GM18867 (cell line): Measurements from ENCODE around the gene TMEM150C.

ENCODE experiments used
- ATAC-seq: cut with Tn5 transposase; IDR thresholded peaks from one replicate; pipeline ENCODE4 v1.9.1; 2021; ENCODE audit warnings: mild to moderate bottlenecking, moderate library complexity; ENCODE audit not compliant: unreplicated experiment

TMEM150C gene

GRCh38 chr4:82561786-82562563 is at the start of gene TMEM150C:
TSS of gene TMEM150C (minus strand) at chr4:82561988. CDS start at chr4:82504657, 57,331 bp downstream.
- no peak for ATAC-seq

- ATAC-seq = no peak
Observed at GRCh38 chr4:82611527-82611926, 49.7 kb upstream of the TMEM150C start.

- no peak for ATAC-seq
Observed at GRCh38 chr4:82610041-82610440, 48.3 kb upstream of the TMEM150C start.

GRCh38 chr4:82606622-82607021 is 44.8 kb upstream of the TMEM150C start:
- ATAC-seq = no peak

GRCh38 chr4:82604522-82604921 is 42.7 kb upstream of the TMEM150C start:
- ATAC-seq = no peak

GRCh38 chr4:82601242-82602015 is 39.6 kb upstream of the TMEM150C start:
- ATAC-seq = no peak

GRCh38 chr4:82599336-82599735 is 37.5 kb upstream of the TMEM150C start:
- no peak for ATAC-seq

- ATAC-seq = no peak
Observed at GRCh38 chr4:82594456-82594855, 32.7 kb upstream of the TMEM150C start.

- ATAC-seq = no peak
Observed at GRCh38 chr4:82593411-82593810, 31.6 kb upstream of the TMEM150C start.

- no peak for ATAC-seq
Observed at GRCh38 chr4:82592639-82593038, 30.9 kb upstream of the TMEM150C start.

- ATAC-seq = no peak
Observed at GRCh38 chr4:82591592-82591991, 29.8 kb upstream of the TMEM150C start.

- no peak for ATAC-seq
Observed at GRCh38 chr4:82589756-82590155, 28.0 kb upstream of the TMEM150C start.

- no peak for ATAC-seq
Observed at GRCh38 chr4:82588771-82589270, 27.0 kb upstream of the TMEM150C start.

- no peak for ATAC-seq
Observed at GRCh38 chr4:82587826-82588540, 26.2 kb upstream of the TMEM150C start.

GRCh38 chr4:82585690-82586435 is 24.1 kb upstream of the TMEM150C start:
- ATAC-seq = no peak

- no peak for ATAC-seq
Observed at GRCh38 chr4:82584931-82585330, 23.1 kb upstream of the TMEM150C start.

- no peak for ATAC-seq
Observed at GRCh38 chr4:82583897-82584587, 22.3 kb upstream of the TMEM150C start.

- ATAC-seq = no peak
Observed at GRCh38 chr4:82579932-82580331, 18.1 kb upstream of the TMEM150C start.

- no peak for ATAC-seq
Observed at GRCh38 chr4:82578935-82579334, 17.1 kb upstream of the TMEM150C start.

GRCh38 chr4:82577451-82577850 is 15.7 kb upstream of the TMEM150C start:
- ATAC-seq = no peak
